PC-3 (cell line): Measurements from ENCODE around the gene CFAP53. TPM values are rescaled to one million over a fixed set of nuclear protein-coding genes. Genes with fewer than 3 reads are reported as not detected.
A peak's percentile ranks its signal among the peaks of the same experiment; 100 is the strongest.

ENCODE experiments used
- ATAC-seq: fragments of 200-7000 bp; cut with Tn5 transposase; 2 replicates; pipeline ENCODE4 v1.9.1; 2020; ENCODE audit warnings: mild to moderate bottlenecking, moderate library complexity
- Bru-seq: library from RNA; stranded (reverse); fragments of 400-500 nt; gene quantifications from one replicate; lab custom pipeline; 2021; lab: Mats Ljungman, UMichigan
- BruChase-seq, 2 experiments: library from RNA; stranded (reverse); fragments of 400-500 nt; gene quantifications; one replicate each; lab custom pipeline; 2021; lab: Mats Ljungman, UMichigan
- BruUV-seq: library from RNA; stranded (reverse); fragments of 400-500 nt; replicated peaks from 2 replicates; lab custom pipeline; 2021; lab: Mats Ljungman, UMichigan
- CTCF ChIA-PET: fragments of 300-600 bp; sonication (Branson Sonifier 250); formaldehyde crosslinking; loops from one replicate; lab custom pipeline; 2022; ENCODE audit warnings: antibody characterized with exemption; lab: Charles Lee
- POLR2A ChIA-PET: fragments of 300-600 bp; sonication (Branson Sonifier 250); formaldehyde crosslinking; loops from one replicate; lab custom pipeline; 2022; ENCODE audit warnings: antibody characterized with exemption; ENCODE audit not compliant: unreplicated experiment; lab: Charles Lee
- DNase-seq: peaks from one replicate; pipeline ENCODE4 v3.0.0-alpha.2; 2015
- H2AFZ ChIP-seq: fragments of 300-600 bp; sonication (generic); 2 replicates; pipeline ENCODE4 v1.6.0; 2016; ENCODE audit warnings: antibody characterized with exemption, low read length
- H3F3A ChIP-seq: fragments of 300-600 bp; sonication (generic); one replicate; pipeline ENCODE4 v1.6.0; 2017; ENCODE audit warnings: antibody characterized with exemption, low read length, control low read depth, mild to moderate bottlenecking; ENCODE audit not compliant: unreplicated experiment
- H3K27ac ChIP-seq: fragments of 300-600 bp; sonication (generic); 2 replicates; pipeline ENCODE4 v1.5.1; 2016; ENCODE audit warnings: mild to moderate bottlenecking, low read length
- H3K27me3 ChIP-seq: fragments of 300-600 bp; sonication (generic); 2 replicates; pipeline ENCODE4 v1.6.1; 2016; ENCODE audit warnings: low read length, mixed read lengths
- H3K36me3 ChIP-seq: fragments of 300-600 bp; sonication (generic); 2 replicates; pipeline ENCODE4 v1.6.1; 2016; ENCODE audit warnings: low read depth, mixed run types, low read length, mixed read lengths
- H3K4me1 ChIP-seq: fragments of 300-600 bp; sonication (generic); 2 replicates; pipeline ENCODE4 v1.5.1; 2016; ENCODE audit warnings: low read length; ENCODE audit not compliant: insufficient read depth
- H3K4me2 ChIP-seq: fragments of 300-600 bp; sonication (generic); 2 replicates; pipeline ENCODE4 v1.6.0; 2016; ENCODE audit warnings: low read length
- H3K4me3 ChIP-seq: fragments of 300-600 bp; sonication (generic); 2 replicates; pipeline ENCODE4 v1.5.1; 2016; ENCODE audit warnings: mild to moderate bottlenecking, low read length, mixed read lengths
- H3K79me2 ChIP-seq: fragments of 300-600 bp; sonication (generic); 2 replicates; pipeline ENCODE4 v1.6.1; 2017; ENCODE audit warnings: low read length, mixed read lengths
- H3K9ac ChIP-seq: fragments of 300-600 bp; sonication (generic); 2 replicates; pipeline ENCODE4 v1.6.0; 2016; ENCODE audit warnings: mild to moderate bottlenecking, low read length
- H3K9me2 ChIP-seq: fragments of 300-600 bp; sonication (generic); replicated peaks from 2 replicates; pipeline ENCODE4 v1.6.1; 2016; ENCODE audit warnings: mixed run types, low read length, mixed read lengths
- H3K9me3 ChIP-seq: fragments of 300-600 bp; sonication (generic); 2 replicates; pipeline ENCODE4 v1.6.1; 2016; ENCODE audit warnings: low read length, mixed read lengths
- H4K20me1 ChIP-seq: fragments of 300-600 bp; sonication (generic); 2 replicates; pipeline ENCODE4 v1.6.1; 2016; ENCODE audit warnings: low read length, mixed read lengths
- CTCF ChIP-seq: fragments of 300-600 bp; sonication (generic); conservative IDR thresholded peaks from 2 replicates; pipeline ENCODE4 v1.5.1; 2017; ENCODE audit warnings: antibody characterized with exemption, low read depth, mild to moderate bottlenecking, low read length
- EZH2 ChIP-seq: fragments of 300-600 bp; sonication (generic); IDR thresholded peaks from one replicate; pipeline ENCODE4 v1.6.1; 2017; ENCODE audit warnings: antibody characterized with exemption, mild to moderate bottlenecking, low read length; ENCODE audit not compliant: unreplicated experiment
- EZH2phosphoT487 ChIP-seq: fragments of 300-600 bp; sonication (generic); IDR thresholded peaks from 2 replicates; pipeline ENCODE4 v1.6.1; 2018; ENCODE audit warnings: mild to moderate bottlenecking, antibody characterized with exemption, low read length, borderline replicate concordance
- intact Hi-C: fragments of 100-400 bp; cut with micrococcal nuclease; formaldehyde crosslinking; loops from 2 replicates; pipeline ENCODE4 v1.9.0; 2023
- long read RNA-seq: library from polyadenylated mRNA; unstranded; transcript quantifications from one replicate; pipeline ENCODE4 v2.0.0, GENCODE V29; 2021; ENCODE audit not compliant: unreplicated experiment
- total RNA-seq: library from RNA; depleted of rRNA; stranded (reverse); fragments of >200 nt; gene quantifications from 2 replicates; pipeline ENCODE4 v1.2.3, GENCODE V29; 2014; rRNA removed

CFAP53 gene
- total RNA-seq (not detected in 2 replicates), Bru-seq, nascent RNA (percentile 35 among the genes with signal in this experiment), BruChase-seq, experiment 1, labeled RNA remaining after a 6-hour chase (percentile 56 among the genes with signal in this experiment), BruChase-seq, experiment 2, labeled RNA remaining after a 2-hour chase (percentile 51 among the genes with signal in this experiment)
- long read RNA-seq, partial matches to known transcripts, result 2 of 5 reads
- long read RNA-seq, other reads (novel, unspliced or antisense), result 3 of 5 reads

- peak; percentile 99 for ATAC-seq
- Histone ChIP-seq H3F3A (no peaks in the 10 kb centered on the region), H2AFZ (peak within 1 kb of the TSS; percentile 72), H3K9me2 (no peaks in the 10 kb centered on the region), H3K27me3 (no peaks in the 10 kb centered on the region), H3K36me3 (no peaks in the 10 kb centered on the region; the same call in 1 of the 2 replicates), H3K9me3 (no peaks in the 10 kb centered on the region), H3K79me2 (no peaks in the 10 kb centered on the region), H3K4me3 (peak within 1 kb of the TSS; percentile 71), H3K4me2 (peak within 1 kb of the TSS; percentile 78), H3K27ac (no peak within 1 kb of the TSS), H3K4me1 (no peaks in the 10 kb centered on the region), H3K9ac (peak within 1 kb of the TSS; percentile 44), H4K20me1 (no peaks in the 10 kb centered on the region)
- no TSS peak for BruUV-seq
- TF ChIP-seq EZH2 (no peak), EZH2phosphoT487 (no peak), CTCF (no peak)
- intact Hi-C loops, result no loop called here
- DNase-seq, result peak; percentile 55
- ChIA-PET POLR2A (no interaction called here), CTCF (no interaction called here)
These were observed at the start of gene CFAP53 for GRCh38 chr18:50266248-50266704. TSS of gene CFAP53 (minus strand) at chr18:50266495. CDS start at chr18:50266404, 91 bp downstream.

DNA sequence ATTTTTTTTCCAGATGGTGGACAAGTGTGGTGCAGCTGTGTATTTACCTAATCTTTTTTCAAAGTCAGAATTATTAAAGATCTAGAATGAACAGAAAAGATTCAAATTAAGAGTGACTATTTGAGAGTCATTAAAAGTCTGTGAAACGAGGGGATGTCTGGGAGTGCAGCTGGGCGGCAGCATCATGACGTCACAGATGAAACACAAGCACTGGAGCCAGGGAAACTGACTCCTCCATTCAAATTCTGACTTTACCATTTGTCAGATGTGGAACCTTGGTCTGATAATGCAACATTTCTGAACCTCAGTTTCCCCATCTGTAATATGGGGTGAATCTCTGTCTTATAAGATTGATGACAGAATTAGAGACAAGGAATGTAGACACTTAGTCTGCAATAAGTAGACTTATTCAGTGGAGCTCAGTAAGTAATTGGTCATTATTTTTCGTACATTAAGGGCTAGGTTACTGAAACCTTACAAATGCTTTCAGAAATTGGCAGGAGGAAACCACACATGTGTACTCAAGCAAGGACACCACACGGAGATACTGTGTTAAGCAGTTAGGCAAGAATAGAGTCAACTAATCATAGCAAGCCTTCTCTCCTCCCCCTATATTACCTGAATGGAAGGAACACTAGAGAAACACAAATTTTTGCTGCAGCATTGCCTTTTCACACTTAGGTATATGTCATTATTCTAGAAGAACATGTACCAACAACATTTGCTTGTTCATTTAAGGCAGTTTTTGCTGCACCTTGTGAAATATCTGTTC lies 49.0 kb upstream of the CFAP53 start:
- ChIA-PET CTCF (no interaction called here), POLR2A (no interaction called here)
- H3F3A ChIP-seq, result no peaks in the 10 kb centered on the region
- H3K27me3 ChIP-seq, result no peaks in the 10 kb centered on the region
- H3K9me3 ChIP-seq, result no peaks in the 10 kb centered on the region
- no peaks in the 10 kb centered on the region for H3K79me2 ChIP-seq
- no peak overlapping the region for H3K4me3 ChIP-seq
- ATAC-seq (no peak), DNase-seq (no peak)
- H3K4me1 ChIP-seq, result no peaks in the 10 kb centered on the region
- H3K36me3 ChIP-seq, result no peaks in the 10 kb centered on the region
- no peaks in the 10 kb centered on the region for H4K20me1 ChIP-seq
- H3K9me2 ChIP-seq, result no peaks in the 10 kb centered on the region
- H3K9ac ChIP-seq, result no peak overlapping the region
- H3K4me2 ChIP-seq, result no peak overlapping the region
- no peak overlapping the region for H2AFZ ChIP-seq
- H3K27ac ChIP-seq, result no peak overlapping the region
- TF ChIP-seq CTCF (no peak), EZH2 (no peak), EZH2phosphoT487 (no peak)
- intact Hi-C loops, result no loop called here
- BruUV-seq, result no TSS peak
